HG02885 (cell line): ENCODE data around the gene BRIP1.
"Not testable (repeated sequence)": the region's sequence is repeated elsewhere in the genome, so short reads cannot be mapped to it uniquely, and the experiment has no call there.

Experiments
- ATAC-seq: cut with Tn5 transposase; IDR thresholded peaks from one replicate; pipeline ENCODE4 v1.9.1; 2021; ENCODE audit warnings: mild to moderate bottlenecking; ENCODE audit not compliant: unreplicated experiment, poor library complexity

The BRIP1 gene

DNA sequence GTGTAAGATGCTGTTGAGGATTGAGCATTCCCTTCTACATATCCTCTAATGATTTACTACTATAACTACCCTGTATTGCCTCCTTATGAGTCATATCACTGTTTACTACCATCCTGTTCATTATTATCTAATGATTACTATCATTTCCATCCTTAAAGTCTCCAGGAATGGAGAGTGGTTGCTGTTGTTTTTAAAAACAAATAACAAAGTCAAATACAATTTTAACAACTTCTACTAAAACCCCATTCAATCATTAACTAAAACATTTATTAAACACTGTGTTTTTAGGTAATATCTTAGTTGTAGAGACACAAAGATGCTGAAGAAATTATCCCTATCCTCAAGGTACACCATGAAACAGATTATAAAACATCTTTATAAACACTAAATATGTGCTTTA is 126.9 kb downstream of the BRIP1 start:
- ATAC-seq = no peak

DNA sequence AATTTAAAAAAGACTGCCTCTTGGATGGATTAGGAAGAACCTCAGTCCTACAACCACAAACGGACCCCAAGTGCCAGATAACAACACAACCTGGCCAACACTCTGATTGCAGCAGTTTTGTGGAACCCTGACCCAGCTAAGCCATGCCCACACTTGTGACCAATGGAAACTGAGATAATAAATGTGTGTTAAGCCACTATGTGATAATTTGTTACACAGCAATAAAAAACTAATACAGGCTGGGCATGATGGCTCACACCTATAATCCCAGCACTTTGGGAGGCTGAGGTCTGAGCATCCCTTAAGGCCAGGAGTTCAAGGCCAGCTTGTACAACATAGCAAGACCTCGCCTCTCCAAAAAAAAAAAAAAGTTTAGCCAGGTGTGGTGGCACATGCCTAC is 127.5 kb downstream of the BRIP1 start:
- no peak for ATAC-seq

DNA sequence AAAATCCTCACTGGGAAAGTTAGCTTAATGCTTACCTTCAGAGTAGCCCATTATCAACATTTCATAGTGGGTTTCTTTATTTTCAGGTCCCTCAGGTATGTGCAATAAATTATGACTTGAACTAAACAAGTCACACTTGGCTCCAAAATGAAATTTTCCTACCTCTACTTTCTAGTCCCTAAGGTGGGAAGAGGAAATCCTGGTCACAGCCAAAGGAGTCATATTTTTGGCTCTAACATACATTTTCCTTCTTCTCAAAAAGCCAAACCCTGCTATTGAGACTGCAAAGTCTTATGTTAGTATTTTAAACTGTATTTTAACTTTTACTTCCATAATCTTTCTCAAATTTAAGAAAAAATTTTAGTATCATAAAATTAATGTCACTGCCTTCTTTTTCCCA is 128.9 kb downstream of the BRIP1 start:
- ATAC-seq = no peak

DNA sequence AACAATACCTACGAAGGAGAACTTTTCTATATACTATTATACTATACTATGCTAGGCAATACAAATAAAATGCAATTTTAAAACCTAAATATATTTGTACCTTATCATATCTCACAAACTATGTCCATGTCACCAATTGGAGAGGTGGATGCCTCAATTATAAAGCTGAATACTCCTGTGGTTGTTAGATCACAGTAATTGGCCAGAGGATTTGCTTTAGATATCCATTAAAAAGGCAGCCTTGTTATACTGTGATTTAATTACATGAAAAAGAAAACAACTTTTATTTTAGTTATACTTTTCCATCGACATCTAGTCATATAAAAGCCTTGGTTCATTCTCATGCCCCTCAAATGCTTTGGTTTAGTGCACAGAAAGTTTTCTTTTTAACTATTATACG is 129.3 kb downstream of the BRIP1 start:
- no peak for ATAC-seq

DNA sequence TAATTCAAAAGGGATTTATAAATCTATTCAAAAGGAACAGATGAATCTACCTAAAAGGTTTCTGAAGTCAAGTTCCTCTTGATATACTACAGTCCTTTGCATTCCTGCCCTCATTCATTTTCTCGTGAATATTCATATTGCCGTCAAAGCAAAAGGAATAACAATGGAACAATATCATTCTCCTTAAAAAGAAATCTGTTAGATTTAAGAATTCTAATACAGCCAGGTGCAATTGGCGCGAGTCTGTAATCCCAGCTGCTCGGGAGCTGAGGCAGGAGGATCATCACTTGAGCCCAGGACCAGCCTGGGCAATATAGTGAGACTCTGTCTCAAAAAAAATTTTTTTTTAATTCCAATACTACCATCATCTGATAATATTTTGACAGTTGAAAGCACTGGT is 130.3 kb downstream of the BRIP1 start:
- no peak for ATAC-seq

DNA sequence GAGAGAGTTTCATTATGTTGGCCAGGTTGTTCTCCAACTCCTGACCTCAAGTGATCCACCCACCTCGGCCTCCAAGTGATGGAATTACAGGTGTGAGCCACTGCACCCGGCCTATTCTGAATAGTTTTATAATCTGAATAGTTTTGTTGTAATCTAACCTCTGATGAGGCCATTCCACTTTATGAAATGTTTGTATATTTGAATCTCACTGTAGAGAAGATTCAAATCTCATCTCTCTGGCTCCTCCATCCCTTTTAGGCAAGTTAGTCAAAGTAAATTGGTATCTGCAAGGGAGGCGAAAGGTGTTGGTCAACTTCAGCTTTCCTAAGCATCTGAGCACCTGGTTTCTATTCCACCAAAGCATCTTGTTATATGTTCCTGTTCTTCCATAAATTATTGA is 131.2 kb downstream of the BRIP1 start:
- ATAC-seq = no peak

DNA sequence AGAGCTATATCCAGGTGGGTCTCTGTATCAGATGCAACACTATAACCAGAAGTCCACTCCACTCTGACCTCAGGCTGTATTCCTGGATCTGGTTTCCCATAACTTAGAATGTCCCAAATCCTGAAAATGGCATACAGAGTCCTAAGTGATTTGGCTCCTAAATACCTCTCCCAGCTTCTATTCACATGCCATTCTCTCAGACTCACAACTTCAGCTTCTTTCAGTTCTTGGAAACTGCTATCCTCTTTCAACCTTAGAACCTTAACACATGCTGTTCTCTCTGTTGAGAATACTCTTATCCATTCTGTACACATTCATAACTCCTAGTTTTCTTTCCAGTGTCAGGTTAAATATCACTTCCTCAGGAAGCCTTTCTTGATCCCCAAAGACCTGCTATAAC is 132.0 kb downstream of the BRIP1 start:
- no peak for ATAC-seq

DNA sequence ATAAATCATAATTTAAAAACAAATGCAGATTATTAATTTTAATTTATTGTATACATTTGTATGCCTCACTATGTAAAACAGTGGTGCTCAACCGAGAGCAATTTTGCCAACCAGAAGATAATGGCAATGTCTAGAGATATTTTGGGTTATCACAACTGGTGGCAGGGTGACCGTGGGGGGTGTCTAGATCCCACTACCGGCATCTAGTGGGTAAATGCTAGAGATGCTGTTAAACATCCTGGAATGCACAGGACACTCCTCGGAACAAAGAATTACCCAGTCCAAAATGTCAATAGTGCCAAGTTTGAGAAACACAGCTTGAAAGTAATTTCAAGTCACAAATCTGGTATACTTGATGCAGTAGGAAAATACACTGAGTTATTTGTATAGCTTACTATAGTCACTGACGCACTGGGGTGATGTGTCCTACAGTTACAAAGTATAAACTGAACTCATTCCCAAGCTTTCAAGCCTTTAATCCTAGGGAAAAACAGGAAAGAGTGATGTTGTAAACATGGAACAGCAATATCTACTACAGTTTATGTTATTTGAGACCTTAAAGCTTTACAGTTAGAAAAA is 133.5 kb downstream of the BRIP1 start:
- ATAC-seq = no peak

DNA sequence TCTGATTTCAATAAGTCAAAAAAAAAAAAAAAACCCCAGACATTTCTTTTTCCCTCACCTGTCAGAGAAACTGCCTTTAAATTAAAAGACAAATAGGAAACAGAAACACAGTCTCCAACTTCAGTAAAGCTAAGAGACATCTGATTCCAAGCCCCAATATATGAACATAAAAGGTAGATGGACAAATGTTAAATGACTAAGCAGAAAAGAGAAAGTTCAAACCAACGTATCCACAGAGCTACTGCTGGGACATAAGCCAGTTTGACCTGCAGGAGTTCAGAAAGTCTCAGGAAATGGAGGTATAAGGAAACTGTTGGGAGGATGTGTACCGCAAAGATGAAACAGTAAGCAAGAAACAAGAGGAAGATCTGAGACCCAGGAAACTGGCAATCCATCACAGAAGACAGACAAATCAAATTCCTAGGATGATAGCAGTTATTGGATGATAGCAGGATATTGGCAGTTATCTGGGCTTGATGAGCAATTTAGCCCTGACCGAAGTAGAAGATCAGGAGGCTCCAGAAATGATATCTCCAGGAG is 135.0 kb downstream of the BRIP1 start:
- no peak for ATAC-seq

DNA sequence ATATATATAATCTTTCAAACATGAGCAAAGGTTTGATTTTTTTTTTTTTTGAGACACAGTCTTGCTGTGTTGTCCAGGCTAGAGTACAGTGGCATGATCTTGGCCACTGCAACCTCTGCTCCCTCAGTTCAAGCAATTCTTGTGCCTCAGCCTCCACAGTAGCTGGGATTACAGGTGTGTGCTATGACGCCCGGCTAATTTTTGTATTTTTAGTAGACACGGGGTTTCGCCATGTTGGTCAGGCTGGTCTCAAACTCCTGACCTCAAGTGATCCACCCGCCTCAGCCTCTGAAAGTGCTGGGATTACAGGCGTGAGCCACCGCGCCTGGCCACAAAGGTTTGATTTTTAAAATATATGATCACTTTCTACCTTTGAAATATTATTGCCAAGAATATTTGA is 135.5 kb downstream of the BRIP1 start:
- not testable (repeated sequence) for ATAC-seq

DNA sequence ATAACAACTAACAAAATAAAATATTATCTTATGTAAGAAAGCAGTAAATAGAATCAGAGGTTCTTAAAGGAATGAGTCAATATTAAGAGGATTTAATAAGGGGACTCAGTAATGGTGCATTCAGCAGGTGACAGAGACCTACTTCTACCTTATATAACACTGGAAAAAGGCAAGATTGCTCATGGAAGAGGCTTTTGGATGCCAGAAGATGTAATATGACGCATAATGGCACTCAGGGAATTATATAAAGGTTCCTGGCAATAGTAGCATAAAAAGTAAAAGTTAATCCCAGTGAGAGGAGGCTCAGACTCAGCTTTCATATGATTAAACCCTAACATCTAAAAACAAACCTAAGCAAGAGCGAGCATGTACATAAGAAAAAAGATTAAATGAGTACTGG is 136.4 kb downstream of the BRIP1 start:
- ATAC-seq = no peak

DNA sequence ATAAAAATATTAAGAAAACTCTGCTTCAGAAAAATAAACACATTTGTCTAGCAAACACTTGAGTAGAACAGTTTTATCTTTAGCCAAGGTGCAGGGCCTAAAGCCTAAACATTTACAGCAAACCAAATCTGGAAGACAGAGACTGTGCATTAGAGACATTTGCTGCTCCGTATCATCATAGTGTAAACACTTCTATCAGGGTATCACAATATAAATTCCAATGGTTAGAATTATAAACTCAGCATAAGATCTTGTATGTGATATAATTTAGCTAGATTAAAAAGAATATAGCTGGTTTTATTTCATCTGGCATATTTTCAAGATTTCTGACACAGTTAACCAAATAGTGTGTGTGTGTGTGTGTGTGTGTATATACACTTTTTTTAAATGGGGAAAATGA is 138.6 kb downstream of the BRIP1 start:
- ATAC-seq = no peak

DNA sequence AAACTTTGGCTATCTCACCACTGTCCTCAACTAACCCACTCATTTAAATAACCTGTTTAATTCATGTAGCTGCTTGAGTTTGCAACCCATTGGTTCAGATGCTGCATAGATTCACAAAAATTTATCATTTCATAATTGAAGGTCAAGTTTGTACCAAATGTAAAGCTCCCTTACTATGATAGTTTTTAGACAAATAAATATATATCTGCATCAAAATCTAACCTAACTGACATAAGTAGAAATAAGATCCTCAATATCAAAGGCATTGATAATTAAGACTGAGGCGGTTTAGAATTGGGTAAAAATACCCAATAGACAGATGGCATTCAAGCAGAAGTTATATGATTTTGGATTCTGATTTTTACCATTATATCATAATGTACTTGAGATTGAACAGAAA is 139.4 kb downstream of the BRIP1 start:
- ATAC-seq = no peak

DNA sequence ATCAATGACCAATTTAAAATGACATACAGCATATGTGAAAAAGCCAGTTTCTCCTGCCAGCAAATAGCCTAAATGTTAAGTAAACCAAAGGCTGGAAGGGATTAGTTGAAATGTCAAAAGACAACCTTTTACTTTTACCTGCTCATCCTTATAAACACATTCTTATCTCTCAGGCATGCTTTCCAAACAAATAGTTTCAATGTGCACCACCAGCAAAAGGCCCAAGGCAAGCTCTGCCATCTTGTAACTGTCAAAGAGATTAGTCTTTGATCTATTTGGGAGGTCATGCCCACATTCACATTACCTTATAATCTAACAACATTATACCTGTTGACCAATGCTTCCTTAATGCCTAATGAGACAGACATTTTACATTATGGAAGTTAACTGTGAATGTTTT is 140.1 kb downstream of the BRIP1 start:
- no peak for ATAC-seq

DNA sequence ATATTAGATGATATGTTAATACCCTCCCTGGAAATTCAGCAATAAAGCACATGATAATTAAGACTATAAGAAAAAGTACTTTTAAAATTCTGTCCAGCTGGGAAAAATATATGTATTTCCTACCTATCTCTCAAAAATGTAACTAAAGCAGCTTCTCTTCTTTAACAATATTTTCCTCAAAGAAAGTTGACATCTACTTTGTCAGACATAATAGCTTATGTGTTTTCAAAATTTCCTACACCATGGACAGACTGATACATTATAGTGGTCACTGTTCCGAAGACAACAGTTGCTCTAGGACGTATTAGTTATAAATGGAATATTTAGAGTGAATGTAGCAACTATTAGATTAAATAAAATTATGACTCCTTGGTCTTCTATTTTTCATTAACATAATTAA is 140.9 kb downstream of the BRIP1 start:
- ATAC-seq = no peak

DNA sequence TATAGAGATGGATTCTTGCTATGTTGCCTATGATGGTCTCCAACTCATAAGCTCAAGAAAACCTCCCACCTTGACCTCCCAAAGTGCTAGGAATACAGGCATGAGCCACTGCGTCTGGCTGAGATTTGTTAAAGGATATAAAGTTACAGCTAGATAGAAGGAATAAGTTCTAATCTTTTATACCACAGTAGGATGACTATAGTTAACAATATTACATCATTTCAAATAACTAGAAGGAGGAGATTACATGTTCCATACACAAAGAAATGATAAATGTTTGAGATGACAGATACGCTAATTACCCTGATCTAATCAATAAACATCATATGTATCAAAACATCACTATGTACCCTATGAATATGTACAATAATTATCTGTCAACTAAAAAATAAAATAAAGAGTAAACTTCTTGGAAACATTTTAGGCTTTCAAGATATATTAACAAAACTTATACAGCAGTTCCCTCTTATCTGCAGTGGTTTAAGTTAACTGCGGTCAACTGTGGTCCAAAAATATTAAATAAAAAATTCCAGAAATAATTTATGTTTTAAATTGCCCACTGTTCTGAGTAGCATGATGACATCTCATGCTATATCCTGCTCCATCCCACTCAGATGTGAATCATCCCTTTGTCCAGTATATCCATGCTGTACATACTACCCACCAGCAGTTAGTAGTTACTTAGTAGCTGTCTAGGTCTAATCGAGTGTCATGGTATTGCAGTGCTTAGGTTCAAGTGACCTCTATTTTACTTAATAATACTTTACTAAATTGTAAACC is 143.1 kb downstream of the BRIP1 start:
- ATAC-seq = no peak

DNA sequence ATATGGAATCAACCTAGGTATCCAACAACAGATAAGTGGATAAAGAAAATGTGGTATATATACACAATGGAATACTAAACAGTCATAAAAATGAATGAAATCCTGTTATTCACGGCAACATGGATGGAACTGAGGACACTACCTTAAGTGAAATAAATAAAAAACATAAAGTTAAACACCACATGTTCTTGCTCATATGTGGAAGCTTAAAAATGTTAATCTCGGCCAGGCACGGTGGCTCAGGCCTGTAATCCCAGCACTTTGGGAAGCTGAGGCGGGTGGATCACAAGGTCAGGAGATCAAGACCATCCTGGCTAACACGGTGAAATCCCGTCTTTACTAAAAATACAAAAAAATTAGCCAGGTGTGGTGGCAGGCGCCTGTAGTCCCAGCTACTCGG is 144.1 kb downstream of the BRIP1 start:
- ATAC-seq = not testable (repeated sequence)

DNA sequence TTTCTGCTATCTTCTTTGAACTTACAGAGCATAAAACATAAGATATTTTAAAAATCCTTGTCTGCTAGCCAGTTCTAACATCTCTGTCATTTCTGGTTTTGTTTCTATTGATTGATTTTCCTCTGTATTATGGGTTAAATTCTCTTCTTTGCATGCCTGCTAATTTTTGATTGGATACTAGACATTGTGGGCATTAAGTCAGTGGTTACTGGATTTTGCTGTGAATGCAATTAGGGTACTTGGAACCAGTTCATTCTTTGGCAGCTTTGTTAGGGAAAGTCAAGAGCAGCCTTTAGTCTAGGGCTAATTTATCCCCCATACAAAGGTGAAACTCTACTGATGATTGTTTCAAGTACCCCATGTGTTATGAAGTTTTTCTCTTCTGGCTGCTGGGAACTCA is 145.3 kb downstream of the BRIP1 start:
- ATAC-seq = no peak

DNA sequence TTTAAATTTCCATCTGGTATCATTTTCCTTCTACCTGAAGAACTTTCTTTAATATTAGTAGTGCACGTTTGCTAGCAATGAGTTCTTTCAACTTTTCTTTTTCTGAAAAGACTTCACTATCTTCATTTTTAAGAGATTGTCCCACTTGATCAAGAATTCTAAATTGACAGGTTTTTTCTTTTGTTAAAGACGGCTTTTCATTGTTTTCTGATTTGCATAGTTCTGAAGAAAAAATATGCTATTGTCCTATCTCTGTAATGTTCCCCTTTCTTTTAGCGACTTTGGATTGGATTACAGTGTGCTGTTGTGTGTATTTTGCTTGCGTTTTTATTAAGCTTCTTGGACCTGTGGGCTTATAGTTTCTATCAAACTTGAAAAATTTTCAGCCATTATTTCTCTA is 146.0 kb downstream of the BRIP1 start:
- no peak for ATAC-seq

DNA sequence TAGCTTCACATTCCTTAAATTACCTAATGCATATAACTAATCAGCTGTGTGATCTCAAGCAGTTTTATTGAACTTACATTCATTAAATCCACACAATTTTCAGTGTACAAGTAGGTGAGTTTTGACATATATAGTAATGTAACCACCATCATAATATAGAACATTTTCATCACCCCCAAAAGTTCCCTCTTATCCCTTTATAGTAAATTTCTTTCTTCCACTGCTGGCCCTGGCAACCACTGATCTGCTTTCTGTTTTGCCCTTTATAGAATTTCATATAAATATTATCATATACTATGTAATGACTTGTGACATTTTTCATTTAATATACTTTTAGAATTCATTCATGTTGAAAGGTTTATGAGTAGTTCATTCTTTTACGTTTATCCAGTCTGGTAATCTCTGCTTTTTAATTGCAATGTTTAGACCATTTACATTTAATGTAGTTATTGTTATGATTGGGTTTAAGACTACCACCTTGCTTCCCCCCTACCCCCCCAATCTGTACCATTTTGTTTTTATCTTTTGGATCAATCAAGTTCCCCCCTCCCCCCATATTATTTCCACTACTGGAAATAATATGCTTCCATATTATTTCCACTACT is 147.0 kb downstream of the BRIP1 start:
- no peak for ATAC-seq

DNA sequence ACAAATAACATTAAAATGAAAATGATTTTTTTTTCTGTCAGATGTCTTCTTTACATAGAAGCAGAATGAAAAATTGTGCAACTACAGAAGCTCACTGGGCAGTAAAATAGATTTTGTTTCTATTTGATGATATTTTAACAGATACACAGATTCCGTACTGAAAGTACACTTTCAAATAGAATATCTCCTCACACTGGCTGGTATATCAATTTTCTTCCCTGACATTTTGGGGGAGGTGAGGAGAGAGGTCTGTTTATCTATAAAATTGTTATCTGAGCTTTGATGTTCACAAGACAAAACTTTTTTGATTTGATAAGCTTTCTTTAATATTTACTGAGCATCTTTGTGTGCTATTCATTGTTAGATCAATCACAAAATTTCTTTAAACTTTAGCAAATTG is 148.0 kb downstream of the BRIP1 start:
- no peak for ATAC-seq

DNA sequence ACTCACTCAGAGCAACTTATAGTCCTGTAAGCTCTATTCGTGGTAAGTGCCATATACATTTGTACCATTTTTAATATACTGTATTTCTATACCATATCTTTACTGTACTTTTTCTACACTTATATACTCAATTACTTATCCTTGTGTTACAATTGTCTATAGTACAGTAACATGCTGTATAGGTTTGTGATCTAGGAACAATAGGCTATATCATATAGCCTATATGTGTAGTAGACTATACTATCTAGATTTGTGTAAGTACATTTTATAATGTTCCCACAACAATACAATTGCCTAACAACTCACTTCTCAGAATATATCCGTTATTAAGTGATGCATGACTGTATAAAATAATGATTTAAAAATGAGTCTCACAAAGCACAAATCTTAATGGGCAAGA is 149.0 kb downstream of the BRIP1 start:
- ATAC-seq = no peak
